ENCODE measurements around the gene FBXO36. TPM values are rescaled to one million over a fixed set of nuclear protein-coding genes. Genes with fewer than 3 reads are reported as not detected.
A peak's percentile ranks its signal among the peaks of the same experiment; 100 is the strongest.

The FBXO36 gene
- total and polyA plus RNA-seq, 2 of the 4 experiments (the other 2 are of a cell fraction): 1.3 to 2.2 TPM

DNA sequence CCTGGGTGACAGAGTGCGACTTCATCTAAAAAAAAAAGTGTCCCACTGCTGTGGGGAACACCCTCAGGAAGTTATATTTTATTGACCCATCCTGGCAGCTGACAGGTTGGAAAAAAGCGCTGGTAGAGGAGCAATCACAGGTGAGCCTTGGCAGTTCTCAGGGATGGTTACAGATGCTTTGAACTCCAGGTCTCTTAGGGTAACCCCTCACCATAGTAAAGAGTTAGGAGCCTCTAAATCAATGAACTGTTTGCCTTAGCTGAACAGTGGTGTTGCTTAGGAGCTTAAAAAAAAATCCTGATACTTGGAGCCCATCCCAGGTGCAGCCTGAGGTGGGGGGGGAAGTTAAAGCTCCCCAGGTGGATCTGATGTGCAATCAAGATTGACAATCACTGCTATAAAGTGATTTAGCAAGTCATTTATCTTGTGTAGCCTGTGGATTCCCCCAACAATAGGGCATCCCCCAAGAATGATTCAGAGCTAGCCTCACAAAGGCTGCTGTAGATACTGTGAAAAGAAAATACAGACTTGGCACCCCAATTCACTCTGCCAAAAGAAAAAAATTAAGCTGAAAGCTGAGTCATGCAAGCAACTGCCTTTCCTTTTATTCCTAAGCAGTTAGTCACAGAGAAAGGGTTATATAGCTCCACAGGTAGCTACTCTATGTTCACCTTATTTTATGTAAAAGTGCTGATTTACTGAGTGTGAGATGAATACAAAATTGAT lies 131.6 kb downstream of the FBXO36 start:
- Histone ChIP-seq H2AFZ (replicated peaks; ENCODE audit: low read length, poor library complexity) (no peak overlapping the region), H3K23ac (ENCODE audit: low read depth, low read length) (no peak overlapping the region), H2BK15ac (ENCODE audit: low read depth, low read length) (no peak overlapping the region), H3K4me1 (ENCODE audit: control insufficient read depth, insufficient read depth, low read length) (0 out of 2 replicates have a peak, but pooled peaks cover 1% of the 10 kb centered on the region), H3K9ac (ENCODE audit: low read depth, low read length) (no peak overlapping the region), H3K4ac (ENCODE audit: low read depth, low read length) (no peak overlapping the region), H3K4me2 (ENCODE audit: low read depth, low read length) (no peak overlapping the region), H3K56ac (ENCODE audit: extremely low read depth, insufficient read depth, low read length) (no peak overlapping the region), H3K18ac (ENCODE audit: low read depth, low read length) (no peak overlapping the region), H3K14ac (replicated peaks; ENCODE audit: low read depth, low read length) (no peak overlapping the region), H4K91ac (ENCODE audit: insufficient read depth, low read depth, low read length) (no peak overlapping the region), H3K4me3 (ENCODE audit: insufficient read depth, low read depth, low read length) (no peak overlapping the region), H4K8ac (ENCODE audit: low read depth in 2 of 2, low read length in 2 of 2) (no peak overlapping the region), H3K27me3 (ENCODE audit: control insufficient read depth, insufficient read depth, low read length) (no peaks in the 10 kb centered on the region), H3K79me1 (ENCODE audit: low read depth in 1 of 2, low read length in 2 of 2) (no peaks in the 10 kb centered on the region), H3K36me3 (ENCODE audit: control insufficient read depth, insufficient read depth, low read length) (no peaks in the 10 kb centered on the region), H2BK120ac (ENCODE audit: low read depth, low read length) (no peak overlapping the region), H2AK9ac (replicated peaks; ENCODE audit: low read depth, low read length, poor library complexity) (peak overlapping the region; percentile 55), H2BK5ac (ENCODE audit: low read depth, low read length, poor library complexity, severe bottlenecking) (no peak overlapping the region), H3K27ac (ENCODE audit: insufficient read depth, low read length) (no peak overlapping the region), H3K9me1 (ENCODE audit: insufficient read depth, low read length) (no peaks in the 10 kb centered on the region), H2AK5ac (ENCODE audit: low read depth, low read length) (no peak overlapping the region), H4K20me1 (ENCODE audit: insufficient read depth, low read length) (no peaks in the 10 kb centered on the region), H3K9me3 (ENCODE audit: control insufficient read depth, insufficient read depth, low read length) (no peaks in the 10 kb centered on the region), H4K5ac (ENCODE audit: low read depth, low read length) (no peak overlapping the region), H2BK20ac (ENCODE audit: low read depth, low read length) (0 out of 2 replicates have a peak overlapping the region, but pooled peaks have one; percentile 22)
- no TSS peak for BruUV-seq (replicated peaks)
- dilution Hi-C loops (cut with HindIII; ENCODE audit: low sequenced_read_pairs, unreplicated experiment): no loop called here
- TF ChIP-seq FOS (IDR thresholded peaks at IDR 0.05; ENCODE audit: low read depth, low read length) (0 out of 2 replicates have a peak, but pooled peaks have one; percentile 4), CHD1 (IDR thresholded peaks at IDR 0.05; ENCODE audit: low read depth, low read length) (no peak), NFE2L2 (IDR thresholded peaks at IDR 0.05; ENCODE audit: low read depth, low read length) (peak; percentile 54)
- in situ Hi-C loops (cut with MboI; ENCODE audit: low sequenced_read_pairs): no loop called here
- intact Hi-C loops (cut with micrococcal nuclease): no loop called here
- no CpG with 5 or more reads among the region's 2 CpGs for WGBS, 2 experiments (ENCODE audit: extremely low coverage in 2 of 2, insufficient read length in 1 of 2)
- ATAC-seq (ENCODE audit: low read depth): peak; percentile 77
- CTCF ChIA-PET: interaction anchor here (0.5 to 1.5 kb wide), 2 partner anchors 13 to 106 kb away, joined by 5 to 10 read pairs; no protein-coding TSS in a partner anchor
- peak; percentile 63 for DNase-seq
- POLR2A ChIA-PET (ENCODE audit: unreplicated experiment): no interaction called here

Measured in IMR-90 (cell line).